ENCODE results near the gene AKR1C1.

Gene AKR1C1

DNA sequence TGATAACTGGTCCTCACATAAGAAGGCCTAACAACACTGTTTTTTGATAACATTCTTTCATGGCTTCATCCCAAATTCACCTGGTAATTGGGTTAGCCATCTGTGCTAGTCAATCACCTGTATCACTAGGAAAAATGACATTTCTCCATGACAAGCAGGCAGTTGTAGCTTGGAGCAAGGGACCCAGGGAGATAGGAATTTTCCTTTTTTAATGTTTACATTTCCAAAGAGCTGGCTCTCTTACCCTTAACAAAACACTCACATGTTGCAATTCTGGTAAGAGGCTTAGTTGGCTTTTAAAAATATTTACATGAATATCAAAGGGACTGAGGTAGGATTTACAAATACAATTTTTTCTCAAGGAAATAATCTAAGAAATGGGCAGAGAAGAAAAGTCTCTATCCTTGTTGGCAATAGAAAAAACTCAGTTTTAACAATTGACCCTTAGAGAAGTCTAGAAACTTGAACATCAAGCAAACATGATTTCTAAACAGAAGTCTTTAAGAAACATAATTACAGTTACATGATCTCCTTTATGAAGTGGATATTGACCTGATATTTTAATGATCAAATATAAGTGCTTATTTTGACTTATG is 16.1 kb upstream of the AKR1C1 start:
- TF ChIP-seq CREB1 (IDR thresholded peaks at IDR 0.05; ENCODE audit: low read depth) (no peak), NFIC (IDR thresholded peaks at IDR 0.05) (no peak), TAF1 (IDR thresholded peaks at IDR 0.05; ENCODE audit: low read depth) (no peak)

DNA sequence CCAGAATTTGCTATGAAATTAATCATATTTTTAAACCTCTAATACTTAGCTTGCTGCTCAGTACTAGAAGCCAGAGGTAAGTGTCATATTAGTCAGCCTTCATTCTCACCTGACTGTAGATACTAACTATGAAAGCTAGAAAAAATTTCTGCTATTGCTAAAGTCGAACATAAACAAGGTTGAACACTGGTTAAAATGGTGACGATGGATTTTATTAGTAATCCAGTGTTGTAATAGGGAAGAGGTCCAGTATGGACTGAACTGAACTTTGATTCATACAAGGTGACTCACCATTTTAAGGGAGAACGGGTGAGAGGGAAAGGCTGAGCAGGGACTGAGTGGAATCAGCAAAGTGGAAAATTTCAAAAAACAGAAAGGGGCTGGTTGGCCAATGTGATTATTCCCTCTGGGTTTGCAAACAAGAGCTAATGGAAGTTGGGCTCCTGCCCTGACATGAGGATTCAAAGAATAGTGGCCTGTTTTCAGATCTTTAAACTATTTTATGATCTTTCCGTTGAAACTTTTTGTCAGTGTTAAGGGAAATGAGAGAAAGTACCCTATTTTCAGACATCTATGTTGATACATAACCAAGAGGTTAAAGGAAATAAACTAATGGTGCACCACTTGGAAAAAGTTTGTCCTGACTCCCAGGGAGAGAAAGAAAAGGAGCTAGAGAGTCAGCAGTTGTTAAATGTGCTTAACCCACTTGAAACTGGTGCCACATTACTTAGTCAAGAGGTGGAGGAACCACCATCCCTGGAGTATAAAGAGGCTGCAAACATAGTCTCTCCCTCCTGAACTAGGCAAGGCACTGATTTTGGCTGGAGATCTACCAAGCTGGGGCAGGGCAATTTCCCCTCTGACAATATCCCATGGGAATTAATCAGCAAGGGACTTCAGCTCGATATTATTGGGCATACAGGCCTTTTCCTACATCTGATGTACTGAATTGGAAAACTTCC is 15.3 kb upstream of the AKR1C1 start:
- no peak for TF ChIP-seq CREB1 (IDR thresholded peaks at IDR 0.05; ENCODE audit: low read depth)
- no peak for TF ChIP-seq EP300 (IDR thresholded peaks at IDR 0.05; ENCODE audit: borderline replicate concordance)
- TF ChIP-seq RAD21 (IDR thresholded peaks at IDR 0.05; ENCODE audit: low read depth) = no peak
- TF ChIP-seq NFIC (IDR thresholded peaks at IDR 0.05) = no peak
- no peak for TF ChIP-seq TEAD4 (IDR thresholded peaks at IDR 0.05)
- no peak for TF ChIP-seq FOXM1 (IDR thresholded peaks at IDR 0.05; ENCODE audit: borderline replicate concordance, low read depth)
- no peak for TF ChIP-seq YY1 (IDR thresholded peaks at IDR 0.05; ENCODE audit: low read depth)
- no peak for TF ChIP-seq ZBTB7A (IDR thresholded peaks at IDR 0.05; ENCODE audit: low read depth)
- TF ChIP-seq TCF12 (IDR thresholded peaks at IDR 0.05; ENCODE audit: low read depth) = no peak
- TF ChIP-seq, protein P1, sequence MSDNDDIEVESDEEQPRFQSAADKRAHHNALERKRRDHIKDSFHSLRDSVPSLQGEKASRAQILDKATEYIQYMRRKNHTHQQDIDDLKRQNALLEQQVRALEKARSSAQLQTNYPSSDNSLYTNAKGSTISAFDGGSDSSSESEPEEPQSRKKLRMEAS (IDR thresholded peaks at IDR 0.05) = no peak
- no peak for TF ChIP-seq CEBPB (IDR thresholded peaks at IDR 0.05)
- no peak for TF ChIP-seq EGR1 (IDR thresholded peaks at IDR 0.05)
- TF ChIP-seq TAF1 (IDR thresholded peaks at IDR 0.05; ENCODE audit: low read depth) = no peak
- TF ChIP-seq, protein P2, sequence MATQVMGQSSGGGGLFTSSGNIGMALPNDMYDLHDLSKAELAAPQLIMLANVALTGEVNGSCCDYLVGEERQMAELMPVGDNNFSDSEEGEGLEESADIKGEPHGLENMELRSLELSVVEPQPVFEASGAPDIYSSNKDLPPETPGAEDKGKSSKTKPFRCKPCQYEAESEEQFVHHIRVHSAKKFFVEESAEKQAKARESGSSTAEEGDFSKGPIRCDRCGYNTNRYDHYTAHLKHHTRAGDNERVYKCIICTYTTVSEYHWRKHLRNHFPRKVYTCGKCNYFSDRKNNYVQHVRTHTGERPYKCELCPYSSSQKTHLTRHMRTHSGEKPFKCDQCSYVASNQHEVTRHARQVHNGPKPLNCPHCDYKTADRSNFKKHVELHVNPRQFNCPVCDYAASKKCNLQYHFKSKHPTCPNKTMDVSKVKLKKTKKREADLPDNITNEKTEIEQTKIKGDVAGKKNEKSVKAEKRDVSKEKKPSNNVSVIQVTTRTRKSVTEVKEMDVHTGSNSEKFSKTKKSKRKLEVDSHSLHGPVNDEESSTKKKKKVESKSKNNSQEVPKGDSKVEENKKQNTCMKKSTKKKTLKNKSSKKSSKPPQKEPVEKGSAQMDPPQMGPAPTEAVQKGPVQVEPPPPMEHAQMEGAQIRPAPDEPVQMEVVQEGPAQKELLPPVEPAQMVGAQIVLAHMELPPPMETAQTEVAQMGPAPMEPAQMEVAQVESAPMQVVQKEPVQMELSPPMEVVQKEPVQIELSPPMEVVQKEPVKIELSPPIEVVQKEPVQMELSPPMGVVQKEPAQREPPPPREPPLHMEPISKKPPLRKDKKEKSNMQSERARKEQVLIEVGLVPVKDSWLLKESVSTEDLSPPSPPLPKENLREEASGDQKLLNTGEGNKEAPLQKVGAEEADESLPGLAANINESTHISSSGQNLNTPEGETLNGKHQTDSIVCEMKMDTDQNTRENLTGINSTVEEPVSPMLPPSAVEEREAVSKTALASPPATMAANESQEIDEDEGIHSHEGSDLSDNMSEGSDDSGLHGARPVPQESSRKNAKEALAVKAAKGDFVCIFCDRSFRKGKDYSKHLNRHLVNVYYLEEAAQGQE (IDR thresholded peaks at IDR 0.05; ENCODE audit: low read depth) = no peak
- TF ChIP-seq USF1 (IDR thresholded peaks at IDR 0.05) = no peak

DNA sequence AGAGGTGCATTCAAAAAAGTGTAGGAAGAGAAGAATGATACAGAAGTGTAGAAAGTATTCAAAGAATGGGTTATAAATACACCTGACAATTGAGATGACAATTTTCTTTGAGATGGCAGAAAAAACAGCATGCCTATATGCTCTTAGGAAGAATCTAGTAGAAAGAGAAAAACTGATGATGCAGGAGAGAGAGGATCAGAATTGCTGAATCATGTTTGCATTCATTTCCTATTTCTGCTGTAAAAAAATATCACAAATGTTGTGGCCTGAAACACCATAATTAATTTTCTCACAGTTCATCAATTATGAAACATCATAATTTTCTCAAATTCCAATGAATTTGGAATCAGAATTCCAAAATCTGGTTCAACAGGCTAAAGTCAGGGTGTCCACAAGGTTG is 9.8 kb upstream of the AKR1C1 start:
- TF ChIP-seq RAD21 (IDR thresholded peaks at IDR 0.05; ENCODE audit: low read depth) = no peak
- no peak for TF ChIP-seq TCF12 (IDR thresholded peaks at IDR 0.05; ENCODE audit: low read depth)
- TF ChIP-seq USF1 (IDR thresholded peaks at IDR 0.05) = no peak
- no peak for TF ChIP-seq TAF1 (IDR thresholded peaks at IDR 0.05; ENCODE audit: low read depth)
- no peak for TF ChIP-seq ZBTB7A (IDR thresholded peaks at IDR 0.05; ENCODE audit: low read depth)

DNA sequence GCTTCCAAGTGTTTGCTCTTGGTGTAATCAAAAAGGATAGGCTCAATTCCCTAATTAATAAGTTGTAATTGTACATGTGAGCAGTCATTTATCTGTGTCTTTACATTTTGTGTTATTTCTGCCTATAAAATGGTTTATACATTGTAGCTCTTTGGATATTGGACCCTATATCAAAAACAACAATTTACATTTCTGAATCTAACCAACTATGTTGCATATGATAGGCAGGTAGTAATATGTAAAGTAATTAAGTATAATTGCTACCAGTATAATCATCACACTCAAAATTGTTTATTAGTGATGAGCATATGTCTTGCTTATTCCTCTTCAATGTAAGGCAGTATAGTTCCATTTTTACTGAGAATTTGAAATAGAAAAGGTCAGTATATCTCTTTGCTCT is 13.8 kb downstream of the AKR1C1 start:
- TF ChIP-seq TAF1 (IDR thresholded peaks at IDR 0.05; ENCODE audit: low read depth) (no peak), ZBTB7A (IDR thresholded peaks at IDR 0.05; ENCODE audit: low read depth) (no peak), EP300 (IDR thresholded peaks at IDR 0.05; ENCODE audit: borderline replicate concordance) (no peak), CREB1 (IDR thresholded peaks at IDR 0.05; ENCODE audit: low read depth) (no peak), CEBPB (IDR thresholded peaks at IDR 0.05) (no peak), NFIC (IDR thresholded peaks at IDR 0.05) (no peak), FOXM1 (IDR thresholded peaks at IDR 0.05; ENCODE audit: borderline replicate concordance, low read depth) (no peak), TEAD4 (IDR thresholded peaks at IDR 0.05) (no peak), YY1 (IDR thresholded peaks at IDR 0.05; ENCODE audit: low read depth) (no peak), RAD21 (IDR thresholded peaks at IDR 0.05; ENCODE audit: low read depth) (no peak), TCF12 (IDR thresholded peaks at IDR 0.05; ENCODE audit: low read depth) (no peak), EGR1 (IDR thresholded peaks at IDR 0.05) (no peak), USF1 (IDR thresholded peaks at IDR 0.05) (no peak)
- TF ChIP-seq, protein P1 (IDR thresholded peaks at IDR 0.05) = no peak
- TF ChIP-seq, protein P2 (IDR thresholded peaks at IDR 0.05; ENCODE audit: low read depth) = no peak

DNA sequence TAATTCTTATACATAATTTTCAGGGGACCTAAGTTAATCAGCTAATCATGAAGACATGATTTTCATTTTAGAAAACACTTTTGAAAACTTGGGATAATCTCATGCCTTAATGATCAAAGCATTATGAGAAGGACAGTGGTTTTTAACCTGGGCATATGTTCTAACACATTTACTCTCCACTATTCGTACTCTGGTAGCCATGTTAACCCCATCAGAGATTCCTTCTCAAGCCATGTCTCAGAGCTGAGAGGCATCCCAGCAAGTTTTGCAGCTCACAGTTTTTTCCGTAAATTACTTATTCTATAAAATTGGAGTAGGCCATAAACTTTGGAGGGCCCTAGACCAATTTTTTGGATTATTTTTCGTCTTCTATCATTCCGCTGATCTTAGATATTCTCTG is 15.7 kb downstream of the AKR1C1 start:
- TF ChIP-seq FOXM1 (IDR thresholded peaks at IDR 0.05; ENCODE audit: borderline replicate concordance, low read depth) (no peak), RAD21 (IDR thresholded peaks at IDR 0.05; ENCODE audit: low read depth) (no peak), YY1 (IDR thresholded peaks at IDR 0.05; ENCODE audit: low read depth) (no peak), EP300 (IDR thresholded peaks at IDR 0.05; ENCODE audit: borderline replicate concordance) (no peak), EGR1 (IDR thresholded peaks at IDR 0.05) (no peak), ZBTB7A (IDR thresholded peaks at IDR 0.05; ENCODE audit: low read depth) (no peak), USF1 (IDR thresholded peaks at IDR 0.05) (no peak), NFIC (IDR thresholded peaks at IDR 0.05) (no peak), TCF12 (IDR thresholded peaks at IDR 0.05; ENCODE audit: low read depth) (no peak), TEAD4 (IDR thresholded peaks at IDR 0.05) (no peak), TAF1 (IDR thresholded peaks at IDR 0.05; ENCODE audit: low read depth) (no peak), CREB1 (IDR thresholded peaks at IDR 0.05; ENCODE audit: low read depth) (no peak), CEBPB (IDR thresholded peaks at IDR 0.05) (no peak)
- TF ChIP-seq, protein P1 (IDR thresholded peaks at IDR 0.05) = no peak
- TF ChIP-seq, protein P2 (IDR thresholded peaks at IDR 0.05; ENCODE audit: low read depth) = no peak

Measured in Ishikawa (cell line).